ENCODE results near the gene DCHS1.

GRCh38 chr11:6587360-6587953, 68.2 kb downstream of the DCHS1 start:
- TF ChIP-seq JUNB (IDR thresholded peaks at IDR 0.05) = no peak
- no peak for TF ChIP-seq EP300 (IDR thresholded peaks at IDR 0.05; ENCODE audit: borderline replicate concordance in 1 of 2, control insufficient read depth in 1 of 2, low read depth in 2 of 2, low read length in 2 of 2)
- no peak for TF ChIP-seq CTCF (IDR thresholded peaks at IDR 0.05 in 2 of 3, conservative IDR thresholded peaks at IDR 0.05 in 1 of 3; ENCODE audit: control insufficient read depth in 2 of 3, extremely low read depth in 1 of 3, insufficient read depth in 1 of 3, low read depth in 3 of 3, low read length in 3 of 3)
- no peak for TF ChIP-seq RFX5 (IDR thresholded peaks at IDR 0.05; ENCODE audit: low read depth, low read length)
- TF ChIP-seq REST (IDR thresholded peaks at IDR 0.05; ENCODE audit: low read depth, low read length) = no peak

All from GM12878 (cell line).